ENCODE data around the gene TBXAS1. TPM values are rescaled to one million over a fixed set of nuclear protein-coding genes. Genes with fewer than 3 reads are reported as not detected.

Gene TBXAS1
- total RNA-seq, 1 donor from 2014 or later, result 3.5 TPM

DNA sequence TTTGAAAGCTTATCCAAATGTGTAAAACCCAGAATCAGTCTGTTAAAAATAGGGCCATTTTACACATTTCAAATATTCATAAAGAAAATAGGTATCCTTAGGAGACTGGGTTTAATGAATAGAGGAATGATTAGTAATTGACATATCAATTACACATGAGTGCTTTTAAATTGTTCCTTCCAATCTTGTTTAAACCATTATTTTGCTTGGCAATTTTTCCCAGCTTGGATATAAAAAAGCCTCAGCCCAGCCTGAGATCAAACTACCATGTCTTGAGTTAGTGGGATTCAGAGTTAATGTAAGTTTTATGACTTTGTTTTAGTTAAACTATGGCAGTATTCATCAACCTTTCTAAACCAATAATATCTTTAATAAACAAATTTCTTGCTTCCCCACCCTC lies 205.4 kb downstream of the TBXAS1 start:
- intact Hi-C loops (cut with micrococcal nuclease), result no loop called here
- Mint-ChIP-seq H3K9me3 (no peaks in the 10 kb centered on the region), H3K36me3 (ENCODE audit: low read depth) (peaks cover 67% of the 10 kb centered on the region), H3K27ac (no peak overlapping the region), H3K4me3 (no peak overlapping the region), H3K27me3 (no peaks in the 10 kb centered on the region), H3K4me1 (peaks cover 31% of the 10 kb centered on the region)
- DNase-seq, result no peak

DNA sequence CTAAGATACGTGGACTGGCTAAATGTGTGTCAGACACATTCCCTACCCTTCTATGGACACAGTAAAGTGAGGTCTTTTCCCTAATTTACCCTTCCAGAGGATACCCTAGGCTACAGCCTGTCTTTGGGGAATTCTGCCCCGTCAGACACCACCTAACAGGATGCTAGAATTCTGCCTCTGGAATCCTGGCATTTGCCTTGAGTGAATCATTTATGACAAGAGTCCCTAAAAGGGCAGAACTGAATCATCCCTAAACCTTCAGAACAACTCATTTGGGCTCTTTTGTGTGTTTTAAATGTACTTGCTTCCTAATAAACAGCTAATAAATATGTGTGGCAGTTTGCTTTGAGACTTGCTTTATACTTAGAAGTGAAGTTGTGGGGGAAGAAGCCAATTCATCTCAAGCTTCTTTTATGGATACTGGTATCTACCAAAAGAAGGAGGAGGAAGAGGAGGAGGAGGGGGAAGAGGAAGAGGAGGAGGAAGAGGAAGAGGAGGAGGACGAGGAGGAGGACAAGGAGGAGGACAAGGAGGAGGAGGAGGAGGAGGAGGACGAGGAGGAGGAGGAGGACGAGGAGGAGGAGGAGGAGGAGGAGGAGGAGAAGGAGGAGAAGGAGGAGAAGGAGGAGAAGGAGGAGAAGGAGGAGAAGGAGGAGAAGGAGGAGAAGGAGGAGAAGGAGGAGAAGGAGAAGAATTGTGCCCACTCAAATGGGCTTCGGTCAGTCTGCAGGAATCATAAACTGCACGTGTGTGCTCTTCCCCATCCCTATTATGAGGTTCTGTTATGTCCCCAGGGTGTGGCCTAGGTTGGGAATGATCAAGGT lies 206.5 kb downstream of the TBXAS1 start:
- intact Hi-C loops (cut with micrococcal nuclease), result no loop called here
- no peak for DNase-seq
- peaks cover 72% of the 10 kb centered on the region for H3K36me3 Mint-ChIP-seq (ENCODE audit: low read depth)
- H3K9me3 Mint-ChIP-seq, result no peaks in the 10 kb centered on the region
- no peaks in the 10 kb centered on the region for H3K27me3 Mint-ChIP-seq
- H3K4me3 Mint-ChIP-seq, result no peak overlapping the region
- H3K27ac Mint-ChIP-seq, result no peak overlapping the region
- H3K4me1 Mint-ChIP-seq, result peaks cover 40% of the 10 kb centered on the region

DNA sequence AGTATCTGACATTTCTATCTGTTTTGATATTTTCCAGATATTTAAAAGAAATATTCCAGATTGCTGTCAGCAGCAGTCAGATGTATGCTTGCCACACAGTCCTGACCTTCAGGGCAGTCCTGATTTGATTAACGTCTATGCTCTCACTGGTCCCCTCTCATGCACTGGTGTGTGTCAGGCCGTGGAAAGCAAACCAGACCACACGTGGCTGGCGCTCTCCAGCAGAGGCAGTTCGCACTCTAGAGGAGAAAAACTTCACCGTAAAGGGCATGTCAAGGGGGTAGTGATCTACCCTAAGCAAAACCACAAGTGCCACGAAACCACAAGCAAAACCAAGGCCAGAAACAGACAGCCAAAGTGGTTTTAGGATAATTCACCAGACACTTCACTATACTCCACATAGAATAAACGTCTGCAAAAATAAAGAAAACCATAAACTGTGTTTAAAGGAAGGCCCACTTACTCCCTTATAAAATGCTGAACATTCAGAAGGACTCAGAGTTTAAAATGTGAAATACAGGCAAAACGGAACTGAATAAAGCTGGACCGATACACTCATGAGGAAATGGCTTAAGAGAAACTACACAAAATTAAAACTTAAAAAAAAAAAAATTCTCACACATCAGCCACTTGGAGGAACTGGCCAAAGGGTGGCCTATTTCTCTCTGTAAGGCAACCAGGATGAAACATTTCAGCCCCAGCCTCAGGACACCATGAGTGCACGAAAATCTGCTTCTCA lies 207.3 kb downstream of the TBXAS1 start:
- Mint-ChIP-seq H3K9me3 (no peaks in the 10 kb centered on the region), H3K4me1 (peaks cover 46% of the 10 kb centered on the region), H3K4me3 (no peak overlapping the region), H3K27ac (no peak overlapping the region), H3K36me3 (ENCODE audit: low read depth) (peaks cover 73% of the 10 kb centered on the region), H3K27me3 (no peaks in the 10 kb centered on the region)
- DNase-seq, result no peak
- intact Hi-C loops (cut with micrococcal nuclease), result no loop called here

DNA sequence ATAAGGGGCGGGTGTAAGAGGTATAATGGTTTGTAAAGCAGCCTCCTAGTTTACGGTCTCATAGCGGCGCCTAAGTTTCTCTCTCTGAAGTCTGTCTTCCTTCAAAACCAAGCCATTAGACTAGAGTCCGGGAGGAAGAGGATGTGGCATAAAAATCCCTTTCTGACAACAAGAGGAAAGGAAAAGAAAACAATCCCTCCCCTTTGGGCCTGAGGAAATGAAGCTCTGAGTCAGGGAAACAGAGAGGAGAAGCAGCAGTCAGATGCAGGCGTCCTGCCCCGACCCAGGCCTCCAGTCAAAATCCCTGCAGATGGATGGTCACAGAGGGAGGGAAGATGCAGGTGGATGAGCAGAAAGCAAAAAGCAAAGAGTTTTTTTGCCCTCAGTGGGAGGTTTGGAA lies 210.0 kb downstream of the TBXAS1 start:
- Mint-ChIP-seq H3K27me3 (no peaks in the 10 kb centered on the region), H3K27ac (peak overlapping the region; percentile 38), H3K9me3 (no peaks in the 10 kb centered on the region), H3K4me3 (no peak overlapping the region), H3K4me1 (peaks cover 46% of the 10 kb centered on the region), H3K36me3 (ENCODE audit: low read depth) (peaks cover 72% of the 10 kb centered on the region)
- intact Hi-C loops (cut with micrococcal nuclease), result no loop called here
- no peak for DNase-seq

DNA sequence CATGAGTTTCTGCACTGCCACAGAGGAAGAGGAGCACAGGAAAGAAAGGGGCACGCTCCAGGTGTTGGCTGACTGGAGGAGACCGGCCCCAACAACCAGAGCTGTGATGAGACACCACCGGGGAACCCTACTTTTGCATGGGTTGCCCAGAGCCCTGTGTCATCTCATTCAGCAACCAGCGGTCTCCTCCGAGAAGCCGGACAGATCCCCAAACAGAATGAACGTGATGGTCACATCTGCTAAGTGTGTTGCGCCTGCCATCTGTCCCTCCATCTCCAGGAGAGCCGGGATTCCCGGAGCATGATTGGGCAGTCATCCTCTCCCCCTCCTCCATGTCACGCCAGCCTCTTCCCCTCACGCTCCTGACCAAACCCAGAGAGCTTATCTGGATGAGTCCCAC lies 210.8 kb downstream of the TBXAS1 start:
- H3K27me3 Mint-ChIP-seq, result no peaks in the 10 kb centered on the region
- DNase-seq, result no peak
- intact Hi-C loops (cut with micrococcal nuclease), result no loop called here
- H3K36me3 Mint-ChIP-seq (ENCODE audit: low read depth), result peaks cover 75% of the 10 kb centered on the region
- no peaks in the 10 kb centered on the region for H3K9me3 Mint-ChIP-seq
- H3K4me3 Mint-ChIP-seq, result no peak overlapping the region
- H3K4me1 Mint-ChIP-seq, result peaks cover 46% of the 10 kb centered on the region
- H3K27ac Mint-ChIP-seq, result peak overlapping the region; percentile 68

DNA sequence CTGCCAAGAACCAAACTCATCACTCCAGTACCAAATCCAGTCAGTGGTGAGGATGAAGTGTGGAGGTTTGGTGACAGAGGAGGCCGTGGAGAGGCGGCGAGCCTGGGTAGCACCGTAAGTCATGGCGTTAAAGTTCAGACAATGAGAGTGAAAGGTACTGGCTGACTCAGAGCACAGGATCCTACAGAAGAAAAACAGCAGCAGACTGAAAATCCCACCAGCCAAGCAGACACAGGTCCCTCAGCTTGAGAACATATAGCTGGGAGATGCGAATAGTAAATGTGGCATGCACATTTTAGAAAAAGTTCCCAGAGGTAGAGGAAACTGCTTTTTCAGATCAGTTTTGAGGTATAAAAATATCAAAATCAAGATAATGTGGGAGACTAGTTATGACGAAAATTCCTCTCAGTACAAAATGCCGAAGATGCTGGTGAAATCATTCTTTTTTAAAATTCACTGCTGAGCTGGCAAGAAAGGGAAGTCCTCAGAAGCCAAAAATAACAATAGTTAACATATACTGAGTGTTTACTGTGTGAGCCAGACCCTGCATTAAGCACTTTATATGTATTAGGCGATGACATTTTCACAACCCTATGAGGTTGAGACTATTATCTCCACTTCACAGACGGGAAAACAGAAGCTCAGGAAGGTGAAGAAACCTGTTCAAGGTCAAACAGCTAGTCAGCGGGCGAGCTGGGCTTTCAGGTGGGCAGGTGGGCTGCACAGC lies 212.8 kb downstream of the TBXAS1 start:
- intact Hi-C loops (cut with micrococcal nuclease), result no loop called here
- Mint-ChIP-seq H3K4me3 (no peak overlapping the region), H3K4me1 (peaks cover 37% of the 10 kb centered on the region), H3K9me3 (no peaks in the 10 kb centered on the region), H3K36me3 (ENCODE audit: low read depth) (peaks cover 76% of the 10 kb centered on the region), H3K27me3 (no peaks in the 10 kb centered on the region), H3K27ac (no peak overlapping the region)
- DNase-seq, result no peak

DNA sequence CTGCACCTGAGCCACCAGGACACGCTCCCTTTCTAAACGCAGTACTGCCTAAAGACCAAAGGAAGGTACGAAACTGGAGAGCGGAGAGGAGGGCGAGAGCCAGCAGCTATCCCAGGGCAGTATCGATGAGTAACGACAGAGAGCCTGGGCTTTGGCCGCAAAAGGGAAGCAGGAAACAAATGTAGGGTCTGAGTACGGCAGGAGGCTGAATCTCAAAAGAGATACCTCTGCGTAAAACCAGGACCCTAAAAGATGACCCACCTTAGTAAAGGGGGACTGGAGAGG lies 213.3 kb downstream of the TBXAS1 start:
- H3K36me3 Mint-ChIP-seq (ENCODE audit: low read depth), result peaks cover 77% of the 10 kb centered on the region
- no peak overlapping the region for H3K27ac Mint-ChIP-seq
- intact Hi-C loops (cut with micrococcal nuclease), result no loop called here

DNA sequence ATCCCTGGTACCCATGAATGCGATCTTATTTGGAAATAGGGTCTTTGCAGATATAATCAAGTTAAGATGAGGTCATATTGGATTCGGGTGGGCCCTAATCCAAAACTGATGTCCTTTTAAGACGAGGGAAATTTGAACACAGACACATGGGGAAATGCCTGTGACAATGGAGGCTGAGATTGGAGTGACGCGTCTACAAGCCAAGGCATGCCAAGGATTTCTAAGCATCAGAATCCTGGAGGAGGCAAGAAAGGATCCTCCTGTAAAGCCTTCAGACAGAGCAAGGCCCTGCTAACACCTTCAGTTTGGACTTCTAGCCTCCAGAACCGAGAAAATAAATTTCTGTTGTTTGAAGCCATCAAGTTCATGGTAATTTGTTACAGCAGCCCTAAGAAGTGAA lies 215.2 kb downstream of the TBXAS1 start:
- H3K9me3 Mint-ChIP-seq, result no peaks in the 10 kb centered on the region
- no peak overlapping the region for H3K4me3 Mint-ChIP-seq
- DNase-seq, result no peak
- no peak overlapping the region for H3K27ac Mint-ChIP-seq
- peaks cover 30% of the 10 kb centered on the region for H3K4me1 Mint-ChIP-seq
- intact Hi-C loops (cut with micrococcal nuclease), result no loop called here
- H3K27me3 Mint-ChIP-seq, result no peaks in the 10 kb centered on the region
- H3K36me3 Mint-ChIP-seq (ENCODE audit: low read depth), result peaks cover 69% of the 10 kb centered on the region

More for the DNA sequence above, 213.3 kb downstream of the TBXAS1 start:
- H3K27me3 Mint-ChIP-seq, result no peaks in the 10 kb centered on the region
- H3K4me3 Mint-ChIP-seq, result no peak overlapping the region
- DNase-seq, result no peak
- H3K4me1 Mint-ChIP-seq, result peaks cover 39% of the 10 kb centered on the region
- no peaks in the 10 kb centered on the region for H3K9me3 Mint-ChIP-seq

DNA sequence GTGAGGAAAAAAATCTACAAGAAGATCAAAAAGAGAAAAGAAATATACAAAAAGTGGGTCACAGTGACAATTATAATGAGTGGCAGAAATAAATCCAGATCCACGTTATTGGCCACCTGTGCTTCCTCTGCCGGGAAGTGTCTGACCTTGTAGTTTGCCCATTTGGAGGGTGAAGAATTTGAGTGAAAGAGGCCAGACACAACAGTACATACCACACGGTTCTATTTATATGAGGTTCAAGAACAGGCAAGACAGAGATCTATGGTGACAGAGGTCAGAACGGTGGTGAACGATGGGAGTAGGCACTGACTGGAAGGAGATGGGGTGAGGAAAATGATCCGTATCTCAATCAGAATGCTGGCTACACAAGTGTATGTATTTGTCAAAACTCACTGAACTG lies 216.6 kb downstream of the TBXAS1 start:
- intact Hi-C loops (cut with micrococcal nuclease), result no loop called here
- H3K27me3 Mint-ChIP-seq, result no peaks in the 10 kb centered on the region
- H3K4me3 Mint-ChIP-seq, result no peak overlapping the region
- DNase-seq, result no peak
- no peak overlapping the region for H3K27ac Mint-ChIP-seq
- peaks cover 19% of the 10 kb centered on the region for H3K4me1 Mint-ChIP-seq
- H3K36me3 Mint-ChIP-seq (ENCODE audit: low read depth), result peaks cover 65% of the 10 kb centered on the region
- no peaks in the 10 kb centered on the region for H3K9me3 Mint-ChIP-seq

DNA sequence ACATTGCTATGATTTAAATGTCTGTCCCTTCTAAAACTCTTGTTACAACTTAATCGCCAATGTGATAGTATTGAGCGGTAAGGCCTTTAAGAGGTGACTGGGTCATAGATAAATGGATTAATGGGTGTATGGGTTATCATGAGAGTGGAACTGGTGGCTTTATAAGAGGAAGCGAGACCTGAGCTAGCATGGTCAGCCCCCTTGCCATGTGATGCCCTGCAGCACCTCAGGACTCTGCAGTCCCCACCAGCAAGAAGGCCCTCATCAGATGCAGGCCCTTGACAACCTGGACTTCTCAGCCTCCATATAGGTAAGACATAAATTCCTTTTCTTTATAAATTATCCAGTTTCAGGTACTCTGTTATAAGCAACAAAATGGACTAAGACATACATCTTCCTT lies 218.1 kb downstream of the TBXAS1 start:
- no peak overlapping the region for H3K4me3 Mint-ChIP-seq
- H3K4me1 Mint-ChIP-seq, result peaks cover 9% of the 10 kb centered on the region
- peaks cover 60% of the 10 kb centered on the region for H3K36me3 Mint-ChIP-seq (ENCODE audit: low read depth)
- intact Hi-C loops (cut with micrococcal nuclease), result no loop called here
- no peaks in the 10 kb centered on the region for H3K9me3 Mint-ChIP-seq
- no peak overlapping the region for H3K27ac Mint-ChIP-seq
- no peak for DNase-seq
- no peaks in the 10 kb centered on the region for H3K27me3 Mint-ChIP-seq

DNA sequence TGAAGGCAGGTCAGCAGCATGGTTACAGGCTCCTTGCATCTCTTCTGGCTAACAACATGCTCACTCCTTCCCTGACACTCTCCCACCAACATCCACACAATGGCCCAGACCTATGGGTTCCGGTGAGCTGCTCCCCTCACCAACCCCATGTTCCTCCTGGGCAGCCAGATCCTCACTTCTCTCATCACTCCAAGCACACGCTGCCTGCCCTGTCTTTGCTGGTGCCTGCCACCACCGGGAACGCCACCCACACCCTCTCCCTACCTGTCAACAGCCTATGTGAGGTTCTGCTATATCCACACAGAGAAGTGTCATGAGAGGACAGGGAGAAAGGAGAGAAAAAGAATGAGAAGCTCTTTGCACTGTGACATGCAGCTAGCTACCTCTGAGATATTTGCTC lies 219.1 kb downstream of the TBXAS1 start:
- Mint-ChIP-seq H3K4me3 (no peak overlapping the region), H3K27ac (no peak overlapping the region), H3K27me3 (no peaks in the 10 kb centered on the region), H3K36me3 (ENCODE audit: low read depth) (peaks cover 64% of the 10 kb centered on the region), H3K4me1 (peaks cover 11% of the 10 kb centered on the region), H3K9me3 (no peaks in the 10 kb centered on the region)
- no peak for DNase-seq
- intact Hi-C loops (cut with micrococcal nuclease), result no loop called here

DNA sequence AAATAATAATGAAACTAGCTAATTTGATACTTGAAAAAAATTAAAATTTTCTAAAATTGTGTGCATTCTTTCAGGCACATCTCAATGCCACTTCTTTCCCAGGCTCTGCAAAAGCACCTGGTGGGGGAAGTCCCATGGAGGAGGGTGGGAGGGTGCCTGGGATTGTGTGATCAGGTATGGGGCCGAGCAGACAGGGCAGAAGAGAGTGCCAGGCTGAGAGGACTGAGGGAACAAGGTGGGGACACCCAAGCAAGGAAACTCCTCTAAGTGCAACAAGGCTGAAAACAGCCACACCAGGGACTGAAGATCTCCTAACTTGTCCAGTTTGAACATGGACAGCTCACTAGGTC lies 219.9 kb downstream of the TBXAS1 start:
- DNase-seq, result no peak
- peaks cover 67% of the 10 kb centered on the region for H3K36me3 Mint-ChIP-seq (ENCODE audit: low read depth)
- H3K9me3 Mint-ChIP-seq, result no peaks in the 10 kb centered on the region
- intact Hi-C loops (cut with micrococcal nuclease), result no loop called here
- H3K27ac Mint-ChIP-seq, result no peak overlapping the region
- no peak overlapping the region for H3K4me3 Mint-ChIP-seq
- H3K4me1 Mint-ChIP-seq, result peaks cover 18% of the 10 kb centered on the region
- no peaks in the 10 kb centered on the region for H3K27me3 Mint-ChIP-seq

DNA sequence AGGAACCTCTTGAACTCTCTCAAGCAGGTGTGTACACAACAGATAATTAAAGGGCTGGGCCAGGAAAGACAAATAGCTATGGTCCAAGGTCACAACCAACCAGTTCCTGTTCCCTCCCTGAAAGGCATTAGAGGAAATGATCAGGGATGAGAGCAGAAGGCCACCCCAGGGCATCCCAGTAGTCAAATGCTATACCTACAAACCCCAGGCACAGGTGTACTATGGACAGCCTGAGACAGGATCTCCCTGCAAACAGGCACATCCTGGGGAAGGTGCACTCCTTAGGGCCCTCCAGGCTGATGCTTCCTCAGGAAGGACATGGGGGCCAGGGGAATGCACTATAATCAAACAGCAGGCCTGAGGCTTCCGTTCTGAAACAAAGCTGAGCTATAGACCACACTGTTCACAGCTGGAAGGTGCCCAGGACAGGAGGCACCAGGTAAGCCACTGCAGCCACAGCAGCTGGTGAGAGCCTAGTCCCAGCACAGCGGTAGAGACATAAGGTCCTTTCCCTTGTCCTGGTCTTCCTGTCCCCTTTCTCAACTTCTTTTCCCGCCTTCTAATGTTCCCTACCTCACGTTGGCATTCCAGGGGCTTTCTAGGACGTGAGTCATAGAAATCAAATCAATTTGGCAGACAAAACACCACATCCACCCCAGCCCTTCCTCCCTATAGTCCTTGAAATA lies 220.4 kb downstream of the TBXAS1 start:
- no peak overlapping the region for H3K4me3 Mint-ChIP-seq
- no peaks in the 10 kb centered on the region for H3K9me3 Mint-ChIP-seq
- intact Hi-C loops (cut with micrococcal nuclease), result no loop called here
- peaks cover 69% of the 10 kb centered on the region for H3K36me3 Mint-ChIP-seq (ENCODE audit: low read depth)
- no peak for DNase-seq
- no peaks in the 10 kb centered on the region for H3K27me3 Mint-ChIP-seq
- H3K4me1 Mint-ChIP-seq, result peaks cover 24% of the 10 kb centered on the region
- H3K27ac Mint-ChIP-seq, result no peak overlapping the region

DNA sequence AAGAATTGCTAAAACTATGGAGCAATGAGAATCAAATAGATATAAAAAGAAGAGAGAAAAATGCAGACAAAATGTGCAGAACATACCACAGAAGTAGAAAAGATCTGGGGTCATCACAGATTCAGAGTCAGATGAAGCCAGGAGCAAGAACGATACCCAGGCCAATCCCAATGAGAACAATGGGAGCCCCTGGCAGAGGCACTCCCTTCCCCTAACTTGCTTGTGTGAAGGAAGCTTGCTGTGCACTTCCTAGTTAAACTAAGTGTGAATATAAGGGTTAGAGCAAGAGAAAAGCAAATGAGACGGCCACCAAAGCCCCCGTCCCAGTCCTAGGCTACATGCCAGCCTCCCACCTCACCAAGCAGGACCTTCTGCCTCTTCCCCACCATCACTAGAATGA lies 221.0 kb downstream of the TBXAS1 start:
- DNase-seq, result no peak
- H3K27ac Mint-ChIP-seq, result no peak overlapping the region
- H3K36me3 Mint-ChIP-seq (ENCODE audit: low read depth), result peaks cover 69% of the 10 kb centered on the region
- intact Hi-C loops (cut with micrococcal nuclease), result no loop called here
- peaks cover 29% of the 10 kb centered on the region for H3K4me1 Mint-ChIP-seq
- H3K4me3 Mint-ChIP-seq, result no peak overlapping the region
- H3K27me3 Mint-ChIP-seq, result no peaks in the 10 kb centered on the region
- no peaks in the 10 kb centered on the region for H3K9me3 Mint-ChIP-seq

Data from activated CD4-positive, alpha-beta T cell treated with anti-CD3 and anti-CD28 coated beads, Interleukin-2, amount 10 ng/mL, durations not matched to agents 24 days and 14 days (primary cell).